Measurements from ENCODE around the gene REXO5.

GRCh38 chr16:20773679-20774078 is 32.6 kb upstream of the REXO5 start:
- TF ChIP-seq, protein P1, sequence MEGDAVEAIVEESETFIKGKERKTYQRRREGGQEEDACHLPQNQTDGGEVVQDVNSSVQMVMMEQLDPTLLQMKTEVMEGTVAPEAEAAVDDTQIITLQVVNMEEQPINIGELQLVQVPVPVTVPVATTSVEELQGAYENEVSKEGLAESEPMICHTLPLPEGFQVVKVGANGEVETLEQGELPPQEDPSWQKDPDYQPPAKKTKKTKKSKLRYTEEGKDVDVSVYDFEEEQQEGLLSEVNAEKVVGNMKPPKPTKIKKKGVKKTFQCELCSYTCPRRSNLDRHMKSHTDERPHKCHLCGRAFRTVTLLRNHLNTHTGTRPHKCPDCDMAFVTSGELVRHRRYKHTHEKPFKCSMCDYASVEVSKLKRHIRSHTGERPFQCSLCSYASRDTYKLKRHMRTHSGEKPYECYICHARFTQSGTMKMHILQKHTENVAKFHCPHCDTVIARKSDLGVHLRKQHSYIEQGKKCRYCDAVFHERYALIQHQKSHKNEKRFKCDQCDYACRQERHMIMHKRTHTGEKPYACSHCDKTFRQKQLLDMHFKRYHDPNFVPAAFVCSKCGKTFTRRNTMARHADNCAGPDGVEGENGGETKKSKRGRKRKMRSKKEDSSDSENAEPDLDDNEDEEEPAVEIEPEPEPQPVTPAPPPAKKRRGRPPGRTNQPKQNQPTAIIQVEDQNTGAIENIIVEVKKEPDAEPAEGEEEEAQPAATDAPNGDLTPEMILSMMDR (conservative IDR thresholded peaks at IDR 0.05 in 1 of 2, IDR thresholded peaks at IDR 0.05 in 1 of 2; ENCODE audit: extremely low read depth in 1 of 2, insufficient read depth in 1 of 2, low read depth in 1 of 2, low read length in 2 of 2), result no peak
- TF ChIP-seq EZH2 (IDR thresholded peaks at IDR 0.05; ENCODE audit: borderline replicate concordance, low read length), result no peak

All from mammary epithelial cell (primary cell).